GM12891 (cell line): ENCODE measurements around the gene HOXD1.

Experiments used
- PAX5 ChIP-seq: IDR thresholded peaks from 2 replicates; pipeline ENCODE4 v1.6.1; 2011; ENCODE audit warnings: low read length, moderate library complexity, mild to moderate bottlenecking; ENCODE audit not compliant: insufficient read depth, severe bottlenecking
- POLR2A ChIP-seq: IDR thresholded peaks from 2 replicates; pipeline ENCODE4 v1.6.1; 2011; ENCODE audit warnings: low read depth, low read length, control low read depth
- POLR2AphosphoS5 ChIP-seq: IDR thresholded peaks from 2 replicates; pipeline ENCODE4 v1.6.1; 2011; ENCODE audit warnings: low read depth, low read length, control low read depth
- TAF1 ChIP-seq: IDR thresholded peaks from 2 replicates; pipeline ENCODE4 v1.6.1; 2011; ENCODE audit warnings: low read depth, low read length, control low read depth

DNA sequence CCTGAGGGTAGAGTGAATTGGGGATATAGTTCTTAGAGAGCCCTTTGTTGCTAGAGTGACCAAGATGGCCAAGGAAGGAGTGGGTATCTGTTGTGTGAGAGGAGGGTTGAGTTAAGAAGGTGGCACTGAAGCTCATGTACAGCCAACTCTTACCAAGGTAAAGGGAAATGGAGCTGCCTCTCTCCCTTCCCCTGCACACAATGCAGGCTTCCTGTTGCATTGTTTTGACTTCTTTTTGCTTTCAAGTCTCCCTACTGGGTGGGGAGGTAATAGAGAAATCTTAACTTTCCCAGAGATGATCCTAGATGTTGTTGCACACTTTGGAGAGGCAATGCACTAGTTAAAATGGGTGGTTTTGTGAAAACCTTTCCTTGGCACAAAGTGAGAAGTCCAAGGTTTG is 23.8 kb downstream of the HOXD1 start:
- TF ChIP-seq POLR2A (no peak), TAF1 (no peak), POLR2AphosphoS5 (no peak), PAX5 (no peak)
